ENCODE measurements around the gene ASB16. TPM values are rescaled to one million over a fixed set of nuclear protein-coding genes. Genes with fewer than 3 reads are reported as not detected.

ASB16 gene
- total RNA-seq, 1 donor, result 0.27 TPM

DNA sequence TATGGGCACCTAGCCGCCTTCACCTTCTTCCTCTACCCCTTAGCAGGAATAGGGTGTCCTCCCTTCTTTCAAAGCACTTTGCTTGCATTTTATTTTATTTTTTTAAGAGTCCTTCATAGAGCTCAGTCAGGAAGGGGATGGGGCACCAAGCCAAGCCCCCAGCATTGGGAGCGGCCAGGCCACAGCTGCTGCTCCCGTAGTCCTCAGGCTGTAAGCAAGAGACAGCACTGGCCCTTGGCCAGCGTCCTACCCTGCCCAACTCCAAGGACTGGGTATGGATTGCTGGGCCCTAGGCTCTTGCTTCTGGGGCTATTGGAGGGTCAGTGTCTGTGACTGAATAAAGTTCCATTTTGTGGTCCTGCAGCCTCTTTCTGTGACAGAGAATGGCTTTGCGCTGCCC lies 20.9 kb downstream of the ASB16 start:
- no peak for DNase-seq (ENCODE audit: low read depth)
- TF ChIP-seq, protein P1, sequence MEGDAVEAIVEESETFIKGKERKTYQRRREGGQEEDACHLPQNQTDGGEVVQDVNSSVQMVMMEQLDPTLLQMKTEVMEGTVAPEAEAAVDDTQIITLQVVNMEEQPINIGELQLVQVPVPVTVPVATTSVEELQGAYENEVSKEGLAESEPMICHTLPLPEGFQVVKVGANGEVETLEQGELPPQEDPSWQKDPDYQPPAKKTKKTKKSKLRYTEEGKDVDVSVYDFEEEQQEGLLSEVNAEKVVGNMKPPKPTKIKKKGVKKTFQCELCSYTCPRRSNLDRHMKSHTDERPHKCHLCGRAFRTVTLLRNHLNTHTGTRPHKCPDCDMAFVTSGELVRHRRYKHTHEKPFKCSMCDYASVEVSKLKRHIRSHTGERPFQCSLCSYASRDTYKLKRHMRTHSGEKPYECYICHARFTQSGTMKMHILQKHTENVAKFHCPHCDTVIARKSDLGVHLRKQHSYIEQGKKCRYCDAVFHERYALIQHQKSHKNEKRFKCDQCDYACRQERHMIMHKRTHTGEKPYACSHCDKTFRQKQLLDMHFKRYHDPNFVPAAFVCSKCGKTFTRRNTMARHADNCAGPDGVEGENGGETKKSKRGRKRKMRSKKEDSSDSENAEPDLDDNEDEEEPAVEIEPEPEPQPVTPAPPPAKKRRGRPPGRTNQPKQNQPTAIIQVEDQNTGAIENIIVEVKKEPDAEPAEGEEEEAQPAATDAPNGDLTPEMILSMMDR (IDR thresholded peaks at IDR 0.05; ENCODE audit: insufficient read depth, low read length), result no peak
- no peak overlapping the region for H3K4me3 ChIP-seq (ENCODE audit: low read depth, low read length)

DNA sequence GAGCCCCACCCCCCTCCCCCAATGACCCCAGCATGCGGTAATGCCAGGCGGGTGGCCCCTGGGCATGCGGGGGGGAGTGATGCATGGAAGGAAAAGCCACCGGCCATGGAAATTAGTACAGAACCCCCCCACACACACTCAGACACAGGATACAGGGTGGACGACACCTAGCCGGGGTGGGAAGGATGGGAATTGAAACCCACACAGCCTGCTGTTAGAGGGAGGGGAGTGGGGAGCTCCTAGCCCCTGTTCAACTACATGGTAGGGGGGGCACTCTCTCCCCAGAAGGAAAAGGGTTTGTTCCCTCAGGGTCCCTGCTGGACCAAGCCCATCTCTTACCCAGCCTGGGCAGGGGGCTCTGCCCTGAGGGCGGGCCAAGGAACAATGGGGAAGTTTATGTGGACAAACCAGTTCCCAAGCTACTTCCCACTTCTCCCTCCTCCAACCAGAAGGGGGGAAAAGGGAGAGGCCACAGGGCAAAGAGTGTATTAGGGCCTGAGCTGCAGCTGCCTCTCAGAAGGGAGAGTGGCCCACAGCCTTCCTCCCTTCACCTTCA lies 21.5 kb downstream of the ASB16 start:
- H3K4me3 ChIP-seq (ENCODE audit: low read depth, low read length), result no peak overlapping the region
- TF ChIP-seq, protein P1 (IDR thresholded peaks at IDR 0.05; ENCODE audit: insufficient read depth, low read length), result no peak
- no peak for DNase-seq (ENCODE audit: low read depth)

DNA sequence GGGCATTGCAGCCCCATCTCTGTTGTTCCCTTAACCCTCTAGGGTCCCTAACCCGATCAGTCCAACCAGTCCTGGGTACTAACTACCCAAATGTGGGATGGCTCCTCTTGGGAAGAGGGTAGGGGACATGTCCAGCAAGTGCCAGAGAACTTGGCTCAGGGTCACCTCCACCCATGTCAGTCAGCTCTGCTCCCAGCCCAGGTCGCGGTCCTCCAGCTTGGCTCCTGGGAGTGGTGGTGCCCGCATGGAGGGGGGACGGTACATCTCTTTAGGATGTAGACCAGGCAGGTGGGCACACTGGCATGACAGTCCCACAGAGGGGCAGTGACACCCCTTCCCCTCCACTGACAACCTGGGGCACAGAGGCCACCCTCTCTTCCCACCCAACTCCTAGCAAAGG lies 22.2 kb downstream of the ASB16 start:
- H3K4me3 ChIP-seq (ENCODE audit: low read depth, low read length), result no peak overlapping the region
- DNase-seq (ENCODE audit: low read depth), result no peak
- TF ChIP-seq, protein P1 (IDR thresholded peaks at IDR 0.05; ENCODE audit: insufficient read depth, low read length), result no peak

DNA sequence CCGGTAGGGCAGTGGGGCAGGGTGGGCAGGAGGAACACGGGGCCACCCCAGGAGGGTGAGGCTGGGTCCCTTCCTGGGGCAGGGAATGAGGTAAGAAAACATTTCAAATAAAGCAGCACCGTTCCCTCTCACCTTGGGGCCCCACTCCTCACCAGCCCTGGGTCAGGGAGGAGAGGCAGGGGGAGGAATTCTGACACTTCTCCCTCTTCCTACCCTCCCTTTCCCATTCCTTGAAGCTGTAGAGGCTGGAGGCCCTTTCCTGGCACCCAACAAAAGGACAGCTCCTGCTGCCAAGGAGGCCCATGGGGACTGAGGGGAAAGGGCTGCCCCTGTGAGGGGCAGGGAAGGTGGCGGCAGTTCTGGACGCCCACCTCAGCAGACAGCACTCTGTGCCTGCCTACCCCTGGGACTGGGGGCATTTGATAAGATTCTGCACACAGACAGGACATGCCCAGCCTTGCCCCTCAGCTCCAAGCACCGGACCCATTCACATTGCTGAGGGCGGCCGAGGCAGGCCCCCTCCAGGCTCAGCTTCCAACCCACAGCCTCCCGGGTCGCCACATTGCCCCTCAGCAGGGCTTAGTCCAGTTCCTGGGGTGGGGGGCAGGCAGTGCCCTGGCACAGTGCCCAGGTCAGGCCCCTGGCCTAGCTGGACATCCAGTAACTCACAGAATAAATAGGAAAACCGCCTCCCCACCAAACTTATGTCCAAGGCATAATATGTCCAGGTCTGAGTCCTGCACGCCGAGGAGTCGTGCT lies 23.0 kb downstream of the ASB16 start:
- no peak overlapping the region for H3K4me3 ChIP-seq (ENCODE audit: low read depth, low read length)
- DNase-seq (ENCODE audit: low read depth), result no peak
- TF ChIP-seq, protein P1 (IDR thresholded peaks at IDR 0.05; ENCODE audit: insufficient read depth, low read length), result no peak

DNA sequence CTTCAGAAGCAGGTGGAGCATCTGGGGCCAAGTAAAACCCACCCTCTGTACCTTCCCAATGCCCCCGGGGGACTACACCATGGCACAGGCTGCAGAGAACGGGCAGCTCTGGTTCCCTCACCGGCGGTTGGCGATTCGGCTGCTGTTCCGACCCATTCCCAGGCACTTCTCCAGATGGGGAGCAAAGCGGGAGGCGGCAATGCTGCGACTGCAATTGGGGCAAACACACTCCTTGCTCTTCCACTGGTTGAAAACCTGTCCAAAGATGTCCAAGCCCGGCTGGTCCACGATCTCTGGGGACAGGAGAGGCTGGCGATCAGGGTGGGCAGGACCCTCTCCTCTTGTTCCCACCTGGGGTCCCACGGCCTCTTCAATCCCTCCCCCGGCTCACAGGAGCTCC lies 26.6 kb downstream of the ASB16 start:
- TF ChIP-seq, protein P1 (IDR thresholded peaks at IDR 0.05; ENCODE audit: insufficient read depth, low read length), result no peak
- no peak for DNase-seq (ENCODE audit: low read depth)
- no peak overlapping the region for H3K4me3 ChIP-seq (ENCODE audit: low read depth, low read length)

DNA sequence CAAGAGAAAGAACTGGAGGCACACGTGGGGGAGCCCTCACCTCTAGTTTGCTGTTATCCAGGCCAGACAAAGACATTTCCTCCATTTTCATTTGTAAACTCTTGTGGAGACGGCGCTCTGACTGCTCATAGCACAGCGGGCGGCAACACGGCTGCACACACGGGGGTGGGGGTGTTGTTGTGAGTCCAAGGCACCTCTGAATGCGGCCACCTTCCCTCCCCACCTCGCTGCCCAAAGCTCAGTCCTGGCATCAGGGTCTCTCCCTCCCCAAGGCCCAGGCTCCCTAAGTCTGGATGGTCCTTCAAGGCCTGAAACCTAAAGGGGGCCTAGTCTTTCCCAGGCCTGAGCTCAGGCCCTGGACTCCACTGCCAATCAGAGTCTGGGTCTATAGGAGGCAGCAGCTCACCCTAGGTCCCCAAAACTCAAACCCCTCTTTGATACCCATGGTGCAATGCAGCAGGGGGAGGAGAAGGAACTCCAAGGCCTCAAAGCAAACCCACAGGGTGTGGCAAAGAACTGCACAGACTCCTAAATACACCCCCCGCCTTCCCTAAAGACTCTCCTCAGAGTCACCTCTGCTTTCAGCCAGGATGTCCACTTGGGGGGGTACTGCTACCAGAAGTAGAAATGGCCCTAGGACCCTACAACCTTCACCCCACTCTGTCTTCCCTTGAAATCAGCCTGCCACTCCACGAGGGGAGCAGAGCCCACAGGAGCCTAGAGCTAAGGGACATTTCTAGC lies 27.6 kb downstream of the ASB16 start:
- TF ChIP-seq, protein P1 (IDR thresholded peaks at IDR 0.05; ENCODE audit: insufficient read depth, low read length), result no peak
- H3K4me3 ChIP-seq (ENCODE audit: low read depth, low read length), result peak overlapping the region; percentile 76
- peak; percentile 70 for DNase-seq (ENCODE audit: low read depth)
